ENCODE data around the gene PPFIBP1.

Gene PPFIBP1

DNA sequence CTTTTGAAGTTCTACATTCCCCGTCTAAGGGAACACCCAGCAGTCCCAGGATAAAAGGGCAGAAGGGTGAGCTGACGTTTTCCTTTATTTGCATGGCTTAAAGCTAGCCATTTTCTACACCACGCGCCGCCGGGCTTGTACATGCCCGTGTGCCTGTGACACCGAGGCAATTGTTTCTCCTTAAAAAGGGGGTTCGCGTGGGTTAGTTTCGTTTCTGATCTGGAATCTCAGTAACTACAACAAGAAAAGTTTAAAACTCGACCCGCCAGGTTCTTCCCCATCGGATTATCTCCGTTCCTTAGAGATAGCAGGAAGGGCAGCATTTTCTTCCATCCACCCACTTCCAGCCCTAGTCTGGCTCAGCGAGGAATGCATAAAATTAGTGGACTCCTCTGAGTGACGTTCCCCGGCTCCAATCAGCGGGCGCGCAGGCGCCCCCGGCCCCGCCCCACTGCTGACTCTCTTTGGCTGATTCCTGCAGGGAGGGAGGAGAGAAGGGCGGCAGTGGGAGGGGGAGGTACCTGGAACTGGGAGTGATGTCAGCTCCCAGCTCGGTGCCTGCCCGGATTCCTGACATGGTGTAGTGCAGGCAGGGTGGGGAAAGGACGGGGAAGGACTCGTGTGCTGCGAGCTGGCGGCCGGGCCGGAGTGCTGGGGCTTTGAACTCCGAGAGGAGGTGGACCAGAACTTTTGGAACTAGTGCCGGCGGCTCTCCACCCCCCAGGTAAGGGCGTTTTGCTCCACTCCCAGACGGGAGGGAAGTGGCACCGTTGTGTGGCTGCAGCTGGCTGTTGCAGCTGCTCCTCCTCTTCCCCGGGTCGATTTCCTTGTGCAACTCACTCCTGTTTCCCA lies at the start of gene PPFIBP1:
Gene PPFIBP1 (plus strand): TSS at position 565 of the 852 bp plus-strand sequence. CDS start 109,191 bp downstream, outside the sequence.
- DNase-seq: peak; percentile 98

DNA sequence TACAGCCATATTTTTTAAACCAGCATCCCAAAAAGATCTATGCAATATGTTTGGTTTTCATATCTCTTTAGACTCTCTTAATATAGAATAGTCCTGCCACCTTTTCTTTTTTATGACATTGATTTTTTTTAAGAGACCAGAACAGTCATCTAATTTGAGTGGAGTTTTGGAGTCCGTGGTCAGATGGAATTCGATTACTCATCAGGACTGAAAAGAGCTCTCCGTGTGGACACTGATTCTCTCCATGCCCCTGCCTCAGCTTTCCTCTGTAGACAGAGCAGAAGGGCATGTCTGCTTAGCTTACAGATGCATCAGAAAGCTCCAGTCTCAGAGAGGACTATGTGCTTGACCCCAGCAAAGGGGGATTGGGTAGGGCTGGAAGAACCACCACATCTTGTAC lies 49.7 kb upstream of the PPFIBP1 start:
- no peak for DNase-seq

DNA sequence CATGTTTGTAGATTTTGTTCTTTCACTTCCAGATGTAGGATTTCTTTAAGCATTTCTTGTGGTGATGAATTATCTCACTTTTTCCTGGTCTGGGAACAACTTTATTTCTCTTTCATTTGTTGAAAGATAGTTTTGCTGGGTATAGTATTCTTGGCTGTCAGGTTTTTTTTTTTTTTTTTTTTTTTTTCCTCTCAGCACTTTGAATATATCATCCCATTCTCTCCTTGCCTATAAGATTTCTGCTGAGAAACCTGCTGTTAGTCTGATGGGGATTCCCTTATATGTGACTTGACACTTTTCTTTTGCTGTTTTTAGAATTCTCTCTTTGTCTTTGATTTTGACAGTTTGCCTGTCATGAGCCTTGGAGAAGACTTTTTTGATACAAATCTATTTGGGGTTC lies 47.0 kb upstream of the PPFIBP1 start:
- DNase-seq: no peak

GRCh38 chr12:27478949-27479348 lies 45.1 kb upstream of the PPFIBP1 start:
- DNase-seq: no peak

GRCh38 chr12:27480016-27480415 lies 44.0 kb upstream of the PPFIBP1 start:
- DNase-seq: no peak

- DNase-seq: no peak
These were observed 37.0 kb upstream of the PPFIBP1 start for GRCh38 chr12:27486961-27487360.

GRCh38 chr12:27488479-27488878 lies 35.5 kb upstream of the PPFIBP1 start:
- no peak for DNase-seq

DNA sequence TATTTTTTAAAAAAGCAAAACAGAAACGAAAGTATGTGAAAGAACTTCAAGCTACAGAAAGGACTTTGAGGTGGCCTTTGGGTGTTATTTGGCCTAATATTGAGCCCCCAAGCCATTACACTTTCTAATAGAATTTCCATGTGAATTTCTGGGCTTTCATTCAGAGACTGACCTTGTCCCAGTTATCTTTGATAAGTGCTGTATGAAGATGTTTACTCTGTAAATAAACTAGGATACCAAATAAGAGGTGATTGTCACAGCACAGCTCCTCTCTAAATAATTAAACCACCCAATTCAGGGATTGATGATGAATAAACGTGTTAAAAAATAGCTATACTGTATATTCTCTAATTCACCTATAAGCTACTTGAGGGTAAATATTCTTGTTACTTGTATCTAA lies 32.8 kb upstream of the PPFIBP1 start:
- DNase-seq: no peak

- DNase-seq: no peak
These were observed 30.6 kb upstream of the PPFIBP1 start for GRCh38 chr12:27493260-27493940.

GRCh38 chr12:27497446-27497845 lies 26.6 kb upstream of the PPFIBP1 start:
- DNase-seq: no peak

- DNase-seq: no peak
These were observed 25.9 kb upstream of the PPFIBP1 start for GRCh38 chr12:27498149-27498548.

GRCh38 chr12:27498761-27499160 lies 25.2 kb upstream of the PPFIBP1 start:
- DNase-seq: peak; percentile 77

- DNase-seq: no peak
These were observed 24.6 kb upstream of the PPFIBP1 start for GRCh38 chr12:27499377-27499776.

DNA sequence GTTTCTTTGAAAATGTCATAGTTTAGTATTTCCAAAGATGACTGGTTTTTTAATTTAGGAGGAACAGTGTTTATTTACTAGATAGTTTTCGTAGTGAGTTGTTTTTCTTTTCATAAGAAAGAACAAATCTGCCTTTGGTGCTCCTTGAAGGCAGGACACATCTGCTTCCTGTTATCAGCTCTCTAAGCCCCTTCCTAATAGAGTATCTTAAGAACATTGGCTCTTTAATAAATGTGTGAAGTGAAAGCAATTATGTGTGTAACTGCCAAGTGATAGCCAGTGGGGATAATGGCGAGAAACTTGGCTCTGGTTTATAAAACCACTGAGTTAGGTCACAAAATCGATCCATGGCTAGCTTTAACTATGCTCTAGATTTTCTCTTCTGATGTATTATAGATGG lies 23.5 kb upstream of the PPFIBP1 start:
- no peak for DNase-seq

DNA sequence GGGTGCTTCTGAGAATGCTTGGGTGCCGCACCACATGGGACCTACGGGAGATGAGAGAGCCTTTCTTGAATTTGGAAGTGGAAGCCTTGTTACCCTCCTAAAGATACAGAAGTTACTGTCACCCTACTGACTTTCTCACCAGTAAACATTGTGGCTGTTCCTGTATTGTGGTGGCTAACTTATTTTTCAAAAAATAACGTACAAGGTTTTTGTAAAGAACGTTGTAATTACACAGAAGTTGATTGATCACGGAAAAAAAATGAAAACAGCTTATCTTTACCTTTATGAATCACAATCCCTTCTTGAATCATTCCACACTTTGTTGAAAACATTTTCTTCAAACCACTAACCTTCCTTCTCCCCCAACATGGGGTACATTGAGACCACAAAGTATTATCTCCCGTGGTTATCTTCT lies 22.0 kb upstream of the PPFIBP1 start:
- DNase-seq: no peak

- DNase-seq: no peak
These were observed 19.5 kb upstream of the PPFIBP1 start for GRCh38 chr12:27504507-27504906.

- no peak for DNase-seq
These were observed 18.9 kb upstream of the PPFIBP1 start for GRCh38 chr12:27505109-27505508.

DNA sequence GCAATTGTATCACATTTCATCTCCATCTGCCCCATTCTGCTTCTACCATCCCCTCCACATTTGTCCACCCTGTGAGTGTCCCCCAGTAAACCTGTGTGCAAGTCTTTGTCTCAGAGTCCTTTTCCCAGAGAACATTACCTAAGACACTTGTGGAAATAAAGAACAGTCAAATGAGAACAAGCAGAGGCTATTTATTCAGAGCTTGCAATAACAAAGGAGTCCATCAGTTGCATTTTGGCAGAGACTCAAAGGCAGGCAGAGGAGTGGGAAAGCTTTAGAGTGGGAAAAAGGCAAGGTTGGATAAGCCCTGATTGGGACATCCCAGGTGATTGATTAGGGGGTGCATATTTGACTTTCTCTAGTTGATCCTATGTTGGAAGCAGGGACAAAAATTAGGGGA lies 18.2 kb upstream of the PPFIBP1 start:
- DNase-seq: no peak

DNA sequence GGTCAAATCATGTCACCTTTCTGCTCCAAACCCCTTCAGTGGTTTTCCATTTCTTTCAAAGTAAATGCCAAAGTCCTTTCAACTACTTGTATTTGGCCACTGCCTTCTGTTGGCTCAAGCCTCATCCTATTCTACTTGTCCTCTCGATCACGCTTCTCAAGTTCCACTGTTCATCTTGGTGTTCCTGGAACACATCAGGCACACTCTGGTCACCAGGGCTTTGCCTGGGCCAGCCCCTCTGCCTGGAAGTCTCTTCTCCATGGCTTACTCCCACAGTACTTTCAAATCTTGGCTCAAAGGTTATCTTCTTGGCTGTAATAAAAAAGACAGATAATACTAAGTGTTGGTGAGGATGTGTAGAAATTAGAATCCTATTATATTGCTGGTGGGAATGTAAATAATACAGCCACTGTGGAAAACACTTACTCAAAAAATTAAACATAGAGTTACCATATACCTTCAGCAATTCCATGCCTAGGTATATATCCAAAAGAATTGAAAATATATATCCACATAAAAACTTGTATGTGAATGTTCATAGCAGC lies 17.3 kb upstream of the PPFIBP1 start:
- no peak for DNase-seq

DNA sequence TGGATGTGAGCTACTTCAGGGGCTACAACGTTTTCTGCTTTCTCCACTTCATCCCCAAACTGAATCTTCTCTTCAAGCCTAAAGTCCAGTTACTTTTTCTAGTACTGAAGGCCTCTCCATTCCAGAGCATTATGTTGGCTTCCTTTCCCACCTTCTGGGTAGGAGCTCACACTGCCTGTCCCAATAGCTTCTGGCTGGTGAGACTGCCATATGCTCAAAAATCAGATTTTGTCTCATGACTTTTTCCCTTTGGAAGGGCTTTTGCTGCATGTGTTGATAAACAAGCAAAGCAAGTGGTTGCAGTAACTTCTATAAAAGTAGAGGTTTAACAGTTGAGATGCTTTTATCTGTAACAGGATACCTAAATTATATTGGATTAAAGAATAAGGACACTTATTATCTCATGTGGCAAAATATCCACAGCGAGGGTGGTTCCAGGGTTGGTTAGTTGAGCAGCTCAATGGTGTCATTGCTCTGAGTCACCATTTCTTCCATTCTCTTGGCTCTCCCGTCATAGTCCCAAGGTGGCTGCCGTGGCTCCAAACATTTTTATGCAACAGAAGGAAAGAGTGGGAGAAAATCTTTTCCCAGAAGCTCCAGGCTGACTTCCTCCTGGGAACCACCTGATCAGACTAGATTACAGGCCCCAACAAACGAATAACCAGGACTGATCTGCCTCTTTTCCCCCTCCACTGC lies 15.1 kb upstream of the PPFIBP1 start:
- no peak for DNase-seq

- DNase-seq: no peak
These were observed 12.8 kb upstream of the PPFIBP1 start for GRCh38 chr12:27511031-27511722.

DNA sequence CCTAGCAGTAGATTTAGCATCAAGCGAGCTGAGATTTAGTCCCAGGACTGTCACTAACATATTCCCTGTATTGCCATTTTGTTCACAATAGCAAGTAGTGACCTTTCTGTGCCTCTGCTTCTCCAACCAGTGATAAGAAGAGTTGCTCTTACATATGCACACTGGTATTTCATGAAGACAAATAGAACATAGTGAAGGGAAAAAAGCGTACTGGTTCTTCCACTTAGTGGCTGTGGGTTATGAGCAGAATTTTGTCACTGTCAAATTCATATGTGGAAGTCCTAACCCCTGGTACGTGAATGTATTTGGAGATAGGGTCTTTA lies 12.3 kb upstream of the PPFIBP1 start:
- no peak for DNase-seq
